CD4-positive, alpha-beta T cell (primary cell): ENCODE measurements around the gene ATP1A2. TPM values are rescaled to one million over a fixed set of nuclear protein-coding genes. Genes with fewer than 3 reads are reported as not detected.
"Not testable (repeated sequence)": the region's sequence is repeated elsewhere in the genome, so short reads cannot be mapped to it uniquely, and the experiment has no call there.

Experiments used
- ATAC-seq: fragments of 200-7000 bp; cut with Tn5 transposase; one replicate; pipeline ENCODE4 v1.10.0; 2022; ENCODE audit warnings: mild to moderate bottlenecking; ENCODE audit not compliant: poor library complexity
- CTCF ChIA-PET: fragments of 350-600 bp; sonication (Branson Sonifier 250); formaldehyde crosslinking; loops from one replicate; lab custom pipeline; 2021; ENCODE audit warnings: antibody characterized with exemption, inconsistent platforms; lab: Charles Lee
- POLR2A ChIA-PET: fragments of 350-600 bp; sonication (Branson Sonifier 250); formaldehyde crosslinking; loops from one replicate; lab custom pipeline; 2021; ENCODE audit warnings: antibody characterized with exemption, inconsistent platforms; lab: Charles Lee
- DNase-seq, 14 experiments: peaks; one replicate each; pipeline ENCODE4 v3.0.0-alpha.2; 2013 to 2020; ENCODE audit warnings: mixed read lengths in 2 of 14
- H3K27ac ChIP-seq, 2 donors: one replicate each; pipeline versions ENCODE4 v1.5.1 to v1.7.0; 2013; ENCODE audit warnings: low read length in 2 of 2, low read depth in 1 of 2, mild to moderate bottlenecking in 1 of 2
- H3K27me3 ChIP-seq, 2 experiments: 1 replicate in 1 of 2; 2 replicates in 1 of 2; pipeline versions ENCODE4 v1.6.1 to v1.7.0; 2013; ENCODE audit warnings: low read length in 2 of 2, control low read depth in 1 of 2, mild to moderate bottlenecking in 1 of 2, moderate library complexity in 1 of 2; ENCODE audit not compliant: insufficient read depth in 2 of 2, control insufficient read depth in 1 of 2
- H3K36me3 ChIP-seq: one replicate; pipeline ENCODE4 v1.6.1; 2013; ENCODE audit warnings: low read length, control low read depth; ENCODE audit not compliant: insufficient read depth
- H3K4me1 ChIP-seq: one replicate; pipeline ENCODE4 v1.6.1; 2013; ENCODE audit warnings: low read length, control low read depth; ENCODE audit not compliant: insufficient read depth
- H3K4me3 ChIP-seq: one replicate; pipeline ENCODE4 v1.5.1; 2013; ENCODE audit warnings: mild to moderate bottlenecking, low read length, moderate library complexity
- H3K9me3 ChIP-seq, 2 experiments: 1 replicate in 1 of 2; 2 replicates in 1 of 2; pipeline versions ENCODE4 v1.6.1 to v1.7.0; 2013; ENCODE audit warnings: low read length in 2 of 2, mild to moderate bottlenecking in 2 of 2, control low read depth in 1 of 2, moderate library complexity in 1 of 2; ENCODE audit not compliant: control insufficient read depth in 1 of 2, insufficient read depth in 1 of 2
- H3K27ac Mint-ChIP-seq: one replicate; pipeline ENCODE4 v1.8.0; 2020; ENCODE audit warnings: mixed read lengths
- H3K27me3 Mint-ChIP-seq: one replicate; pipeline ENCODE4 v1.8.0; 2021; ENCODE audit warnings: mixed read lengths
- H3K36me3 Mint-ChIP-seq: one replicate; pipeline ENCODE4 v1.8.0; 2021; ENCODE audit warnings: low read depth, mixed read lengths
- H3K4me1 Mint-ChIP-seq: one replicate; pipeline ENCODE4 v1.8.0; 2021; ENCODE audit warnings: low read depth, mixed read lengths
- H3K4me3 Mint-ChIP-seq: one replicate; pipeline ENCODE4 v1.8.0; 2020; ENCODE audit warnings: mild to moderate bottlenecking, mixed read lengths
- H3K9me3 Mint-ChIP-seq: one replicate; pipeline ENCODE4 v1.8.0; 2020; ENCODE audit warnings: mixed read lengths
- intact Hi-C, 2 experiments: fragments of 100-400 bp; cut with DNase I in 1 of 2; cut with micrococcal nuclease in 1 of 2; formaldehyde crosslinking; loops; one replicate each; pipeline versions ENCODE4 v1.15.1 to v1.9.0; 2023 to 2025; cut with DNase I, micrococcal nuclease
- total RNA-seq, 174 experiments: library from RNA in 2 of 174; stranded (reverse) in 2 of 174; gene quantifications; one replicate each; pipeline ENCODE4 v1.2.3 and lab custom pipeline; 2021 to 2026
- TF ChIP-seq, protein P1 (sequence below): fragments of 200-600 bp; IDR thresholded peaks from one replicate; pipeline ENCODE4 v1.8.0; 2022; ENCODE audit warnings: antibody characterized with exemption, mild to moderate bottlenecking

ATP1A2 gene
- total RNA-seq, 2 experiments from 2014 or later = not detected

DNA sequence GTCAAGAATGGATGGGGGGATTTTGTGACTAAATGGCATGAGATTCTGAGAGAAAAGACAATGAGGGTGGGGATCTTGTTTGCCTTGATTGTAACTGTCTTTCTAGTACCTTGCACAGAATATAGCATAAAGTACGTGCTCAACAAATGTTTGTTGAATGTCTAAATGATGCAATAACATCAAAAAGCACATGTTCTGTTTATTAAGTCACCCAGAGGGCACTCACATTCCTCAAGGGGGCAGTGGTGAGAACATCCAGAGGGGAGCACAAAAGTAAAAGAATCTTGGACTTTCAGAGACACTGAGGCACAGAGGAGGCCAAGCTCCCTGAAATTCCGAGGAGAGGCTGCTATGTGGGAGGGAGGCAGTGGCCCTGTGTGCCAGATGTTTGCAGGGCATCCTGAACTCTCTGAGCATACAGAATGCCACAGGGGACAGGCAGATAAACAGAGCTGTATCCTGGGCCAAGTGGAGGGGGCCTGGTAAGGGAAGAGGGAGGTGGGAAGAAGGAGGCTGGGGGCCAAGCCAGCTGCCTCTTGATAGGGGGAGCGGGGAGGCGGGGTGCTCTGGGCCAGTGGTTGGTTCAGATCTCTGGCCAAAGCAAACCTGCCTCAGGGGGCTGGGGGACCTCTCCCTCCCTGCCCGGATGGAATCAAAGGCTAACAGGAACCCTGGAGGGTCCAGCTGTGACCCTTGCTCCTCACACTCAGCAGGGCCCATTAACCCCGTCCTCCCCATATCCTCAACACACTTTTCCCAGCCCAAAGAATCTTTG, 6.5 kb upstream of the ATP1A2 start:
- peak; percentile 44 for ATAC-seq
- H3K36me3 ChIP-seq = no peaks in the 10 kb centered on the region
- Mint-ChIP-seq H3K4me3 (no peak overlapping the region), H3K9me3 (no peaks in the 10 kb centered on the region), H3K27ac (no peak overlapping the region), H3K27me3 (peaks cover 5% of the 10 kb centered on the region), H3K36me3 (no peaks in the 10 kb centered on the region), H3K4me1 (no peaks in the 10 kb centered on the region)
- peak in 6 of 14 experiments; percentile 24 to 68 (median 41) for DNase-seq
- no peaks in the 10 kb centered on the region for H3K4me1 ChIP-seq
- POLR2A ChIA-PET = no interaction called here
- TF ChIP-seq, protein P1, sequence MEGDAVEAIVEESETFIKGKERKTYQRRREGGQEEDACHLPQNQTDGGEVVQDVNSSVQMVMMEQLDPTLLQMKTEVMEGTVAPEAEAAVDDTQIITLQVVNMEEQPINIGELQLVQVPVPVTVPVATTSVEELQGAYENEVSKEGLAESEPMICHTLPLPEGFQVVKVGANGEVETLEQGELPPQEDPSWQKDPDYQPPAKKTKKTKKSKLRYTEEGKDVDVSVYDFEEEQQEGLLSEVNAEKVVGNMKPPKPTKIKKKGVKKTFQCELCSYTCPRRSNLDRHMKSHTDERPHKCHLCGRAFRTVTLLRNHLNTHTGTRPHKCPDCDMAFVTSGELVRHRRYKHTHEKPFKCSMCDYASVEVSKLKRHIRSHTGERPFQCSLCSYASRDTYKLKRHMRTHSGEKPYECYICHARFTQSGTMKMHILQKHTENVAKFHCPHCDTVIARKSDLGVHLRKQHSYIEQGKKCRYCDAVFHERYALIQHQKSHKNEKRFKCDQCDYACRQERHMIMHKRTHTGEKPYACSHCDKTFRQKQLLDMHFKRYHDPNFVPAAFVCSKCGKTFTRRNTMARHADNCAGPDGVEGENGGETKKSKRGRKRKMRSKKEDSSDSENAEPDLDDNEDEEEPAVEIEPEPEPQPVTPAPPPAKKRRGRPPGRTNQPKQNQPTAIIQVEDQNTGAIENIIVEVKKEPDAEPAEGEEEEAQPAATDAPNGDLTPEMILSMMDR = peak; percentile 27
- H3K27ac ChIP-seq = no peak overlapping the region
- no peak overlapping the region for H3K4me3 ChIP-seq
- peaks cover 0 to 5% of the 10 kb centered on the region in 2 experiments for H3K27me3 ChIP-seq
- H3K9me3 ChIP-seq = no peaks in the 10 kb centered on the region
- intact Hi-C loops = loop anchor here in 1 of 2 experiments (10.0 kb wide), 1 partner anchor 266 kb away; no protein-coding TSS in a partner anchor
- CTCF ChIA-PET = interaction anchor here (1.4 to 2.0 kb wide), 2 partner anchors 23 to 143 kb away, joined by 5 to 8 read pairs; no protein-coding TSS in a partner anchor

DNA sequence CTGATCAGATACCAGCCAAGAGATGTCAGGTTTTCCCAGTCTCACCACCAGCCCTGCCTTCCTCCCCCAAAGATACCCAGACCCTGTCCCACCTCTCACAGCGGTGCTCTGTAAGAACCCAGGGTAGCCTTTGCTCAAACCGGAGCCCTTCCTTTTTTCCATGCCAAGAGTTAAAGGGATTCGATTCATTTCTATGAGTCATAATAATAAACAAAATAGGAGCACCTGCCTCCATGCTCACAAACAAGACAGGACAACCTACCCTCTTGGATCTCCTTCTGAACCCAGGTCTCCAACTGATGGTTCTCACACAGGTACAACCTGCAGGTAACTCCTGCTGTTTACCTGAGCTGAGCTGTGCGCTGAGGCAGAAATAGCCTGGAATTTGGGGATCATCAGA, 5.9 kb upstream of the ATP1A2 start:
- no peaks in the 10 kb centered on the region for H3K4me1 Mint-ChIP-seq
- H3K36me3 Mint-ChIP-seq = no peaks in the 10 kb centered on the region

DNA sequence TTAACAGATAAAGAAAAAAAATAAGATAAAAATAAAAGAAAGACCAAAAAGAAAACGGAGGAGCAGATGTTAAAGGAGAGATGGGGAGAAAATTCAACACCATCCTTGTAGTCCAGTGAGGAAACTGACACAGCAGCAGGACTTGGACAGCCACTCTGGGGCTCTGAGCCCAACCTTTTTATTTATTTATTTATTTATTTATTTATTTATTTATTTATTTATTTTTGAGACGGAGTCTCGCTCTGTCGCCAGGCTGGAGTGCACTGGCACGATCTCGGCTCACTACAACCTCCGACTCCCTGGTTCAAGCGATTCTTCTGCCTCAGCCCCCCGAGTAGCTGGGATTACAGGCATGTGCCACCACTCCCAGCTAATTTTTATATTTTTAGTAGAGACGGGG, 4.1 kb upstream of the ATP1A2 start:
- peaks cover 19% of the 10 kb centered on the region for H3K27me3 Mint-ChIP-seq

More for the DNA sequence above, 5.9 kb upstream of the ATP1A2 start:
- Histone ChIP-seq H3K27me3 (peaks cover 0 to 5% of the 10 kb centered on the region in 2 experiments), H3K4me1 (no peaks in the 10 kb centered on the region), H3K36me3 (no peaks in the 10 kb centered on the region), H3K27ac (no peak overlapping the region), H3K9me3 (no peaks in the 10 kb centered on the region), H3K4me3 (no peak overlapping the region)
- Mint-ChIP-seq H3K27ac (no peak overlapping the region), H3K4me3 (no peak overlapping the region), H3K27me3 (peaks cover 8% of the 10 kb centered on the region), H3K9me3 (no peaks in the 10 kb centered on the region)
- no peak for ATAC-seq
- TF ChIP-seq, protein P1 = no peak
- POLR2A ChIA-PET = no interaction called here
- intact Hi-C loops = loop anchor here in 1 of 2 experiments (10.0 kb wide), 1 partner anchor 265 kb away; no protein-coding TSS in a partner anchor
- DNase-seq = no peak
- CTCF ChIA-PET = interaction anchor here (1.4 to 2.0 kb wide), 2 partner anchors 24 to 142 kb away, joined by 5 to 8 read pairs; no protein-coding TSS in a partner anchor

More for the DNA sequence above, 4.1 kb upstream of the ATP1A2 start:
- H3K4me1 ChIP-seq, H3K27ac ChIP-seq, H3K36me3 Mint-ChIP-seq, H3K9me3 ChIP-seq, POLR2A ChIA-PET, H3K36me3 ChIP-seq, H3K4me3 ChIP-seq, DNase-seq, H3K27ac Mint-ChIP-seq, CTCF ChIA-PET, ATAC-seq, H3K9me3 Mint-ChIP-seq, intact Hi-C loops, H3K4me3 Mint-ChIP-seq, H3K4me1 Mint-ChIP-seq: not testable (repeated sequence)
- H3K27me3 ChIP-seq = peaks cover 3 to 12% of the 10 kb centered on the region in 2 experiments
